ENCODE results near the gene CD99. TPM values are rescaled to one million over a fixed set of nuclear protein-coding genes. Genes with fewer than 3 reads are reported as not detected.

Gene CD99
- total and polyA plus RNA-seq, 4 donors, result 118 to 266 (median 189) TPM

DNA sequence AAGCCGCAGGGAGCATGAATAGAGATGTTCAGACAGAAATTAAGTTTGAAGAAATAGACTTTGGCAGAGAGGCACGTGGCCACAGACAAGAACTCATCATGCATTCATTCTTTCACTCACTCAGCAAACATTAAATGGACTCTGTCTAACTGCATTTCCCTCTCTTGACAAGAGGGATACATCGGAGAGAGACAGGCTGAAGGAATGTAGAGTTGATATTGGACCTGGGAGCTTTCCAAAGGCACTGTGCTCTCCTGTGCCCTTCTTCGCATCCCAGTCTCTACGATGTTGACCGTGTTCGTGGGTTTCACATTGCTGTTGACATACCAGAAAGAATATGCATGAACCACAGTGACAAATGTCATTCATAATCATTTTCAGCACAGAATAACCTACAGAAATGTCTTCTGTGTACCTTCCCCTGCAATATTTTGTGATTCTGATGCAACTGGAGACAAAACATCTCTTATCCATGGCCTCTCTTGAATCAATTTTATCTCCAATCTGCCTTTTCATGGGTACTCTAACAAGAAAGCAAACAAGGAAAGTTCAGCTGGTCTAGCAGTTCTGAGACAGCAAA, 34.7 kb upstream of the CD99 start:
- H3K4me1 ChIP-seq (ENCODE audit: control insufficient read depth in 5 of 5, insufficient read depth in 5 of 5, low read length in 5 of 5), result no peaks in the 10 kb centered on the region
- peaks cover 0 to 2% (median 0%) of the 10 kb centered on the region in 4 donors for H3K36me3 ChIP-seq (ENCODE audit: control insufficient read depth in 4 of 4, insufficient read depth in 4 of 4, low read length in 4 of 4)
- H3K27me3 ChIP-seq (ENCODE audit: control insufficient read depth in 3 of 3, insufficient read depth in 3 of 3, low read length in 2 of 3), result peaks cover 0 to 3% (median 0%) of the 10 kb centered on the region in 3 donors
- H3K9me3 ChIP-seq (ENCODE audit: control insufficient read depth in 4 of 4, insufficient read depth in 3 of 4, low read length in 3 of 4), result no peaks in the 10 kb centered on the region
- H3K4me3 ChIP-seq, result no peak overlapping the region
- H3K9ac ChIP-seq (ENCODE audit: insufficient read depth in 1 of 2, low read length in 2 of 2), result no peak overlapping the region
- 85 to 89% methylated on average over 7 of the region's 7 CpGs for WGBS, 2 donors
- no peak for ATAC-seq (ENCODE audit: insufficient read depth, low FRiP score)
- H3K27ac ChIP-seq (ENCODE audit: low read depth in 1 of 2, low read length in 1 of 2), result no peak overlapping the region
- TF ChIP-seq, protein P1, sequence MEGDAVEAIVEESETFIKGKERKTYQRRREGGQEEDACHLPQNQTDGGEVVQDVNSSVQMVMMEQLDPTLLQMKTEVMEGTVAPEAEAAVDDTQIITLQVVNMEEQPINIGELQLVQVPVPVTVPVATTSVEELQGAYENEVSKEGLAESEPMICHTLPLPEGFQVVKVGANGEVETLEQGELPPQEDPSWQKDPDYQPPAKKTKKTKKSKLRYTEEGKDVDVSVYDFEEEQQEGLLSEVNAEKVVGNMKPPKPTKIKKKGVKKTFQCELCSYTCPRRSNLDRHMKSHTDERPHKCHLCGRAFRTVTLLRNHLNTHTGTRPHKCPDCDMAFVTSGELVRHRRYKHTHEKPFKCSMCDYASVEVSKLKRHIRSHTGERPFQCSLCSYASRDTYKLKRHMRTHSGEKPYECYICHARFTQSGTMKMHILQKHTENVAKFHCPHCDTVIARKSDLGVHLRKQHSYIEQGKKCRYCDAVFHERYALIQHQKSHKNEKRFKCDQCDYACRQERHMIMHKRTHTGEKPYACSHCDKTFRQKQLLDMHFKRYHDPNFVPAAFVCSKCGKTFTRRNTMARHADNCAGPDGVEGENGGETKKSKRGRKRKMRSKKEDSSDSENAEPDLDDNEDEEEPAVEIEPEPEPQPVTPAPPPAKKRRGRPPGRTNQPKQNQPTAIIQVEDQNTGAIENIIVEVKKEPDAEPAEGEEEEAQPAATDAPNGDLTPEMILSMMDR (IDR thresholded peaks at IDR 0.05; ENCODE audit: control extremely low read depth, extremely low read depth), result no peak
- no peak for DNase-seq

GRCh38 chrX:2657532-2658113, 33.5 kb upstream of the CD99 start:
- DNase-seq, result no peak
- peaks cover 0 to under 1% (median 0%) of the 10 kb centered on the region in 5 donors for H3K4me1 ChIP-seq (ENCODE audit: control insufficient read depth in 5 of 5, insufficient read depth in 5 of 5, low read length in 5 of 5)
- H3K36me3 ChIP-seq (ENCODE audit: control insufficient read depth in 4 of 4, insufficient read depth in 4 of 4, low read length in 4 of 4), result peaks cover 0 to 2% (median 0%) of the 10 kb centered on the region in 4 donors
- peaks cover 0 to 3% (median 0%) of the 10 kb centered on the region in 3 donors for H3K27me3 ChIP-seq (ENCODE audit: control insufficient read depth in 3 of 3, insufficient read depth in 3 of 3, low read length in 2 of 3)
- H3K9me3 ChIP-seq (ENCODE audit: control insufficient read depth in 4 of 4, insufficient read depth in 3 of 4, low read length in 3 of 4), result no peaks in the 10 kb centered on the region
- no peak overlapping the region for H3K9ac ChIP-seq (ENCODE audit: insufficient read depth in 1 of 2, low read length in 2 of 2)
- H3K27ac ChIP-seq (ENCODE audit: low read depth in 1 of 2, low read length in 1 of 2), result no peak overlapping the region
- H3K4me3 ChIP-seq, result no peak overlapping the region
- TF ChIP-seq, protein P1 (IDR thresholded peaks at IDR 0.05; ENCODE audit: control extremely low read depth, extremely low read depth), result no peak
- WGBS, 2 donors, result 92% methylated on average over 6 of the region's 6 CpGs
- ATAC-seq (ENCODE audit: insufficient read depth, low FRiP score), result no peak

GRCh38 chrX:2658585-2659292, 32.4 kb upstream of the CD99 start:
- WGBS, 2 donors, result 61 to 72% methylated on average over 5 of the region's 5 CpGs
- TF ChIP-seq, protein P1 (IDR thresholded peaks at IDR 0.05; ENCODE audit: control extremely low read depth, extremely low read depth), result no peak

More at GRCh38 chrX:2658585-2659292, 32.4 kb upstream of the CD99 start:
- Histone ChIP-seq H3K27me3 (ENCODE audit: control insufficient read depth in 3 of 3, insufficient read depth in 3 of 3, low read length in 2 of 3) (peaks cover 0 to 3% (median 0%) of the 10 kb centered on the region in 3 donors), H3K36me3 (ENCODE audit: control insufficient read depth in 4 of 4, insufficient read depth in 4 of 4, low read length in 4 of 4) (peaks cover 0 to 2% (median 0%) of the 10 kb centered on the region in 4 donors), H3K27ac (ENCODE audit: low read depth in 1 of 2, low read length in 1 of 2) (no peak overlapping the region), H3K4me1 (ENCODE audit: control insufficient read depth in 5 of 5, insufficient read depth in 5 of 5, low read length in 5 of 5) (peaks cover 0 to 2% (median 0%) of the 10 kb centered on the region in 5 donors), H3K4me3 (no peak overlapping the region), H3K9ac (ENCODE audit: insufficient read depth in 1 of 2, low read length in 2 of 2) (no peak overlapping the region), H3K9me3 (ENCODE audit: control insufficient read depth in 4 of 4, insufficient read depth in 3 of 4, low read length in 3 of 4) (no peaks in the 10 kb centered on the region)
- no peak for DNase-seq
- no peak for ATAC-seq (ENCODE audit: insufficient read depth, low FRiP score)

Data from lung (tissue), 12 donors.